Lower leg skin (tissue), 4 donors: Measurements from ENCODE around the gene MAS1L. TPM values are rescaled to one million over a fixed set of nuclear protein-coding genes. Genes with fewer than 3 reads are reported as not detected.

Experiments used
- DNase-seq, 2 donors: peaks; one replicate each; pipeline ENCODE4 v3.0.0-alpha.2; 2019; ENCODE audit warnings: low spot score in 2 of 2
- H3K4me3 ChIP-seq: fragments of 200-600 bp; sonication (generic); 2 replicates; pipeline ENCODE4 v1.5.1; 2017; ENCODE audit warnings: mild to moderate bottlenecking, low read depth; ENCODE audit not compliant: poor library complexity, severe bottlenecking
- CTCF ChIP-seq, 3 donors: fragments of 450-650 bp; IDR thresholded peaks; one replicate each; pipeline ENCODE4 v1.5.1; 2016; ENCODE audit warnings: antibody characterized with exemption in 3 of 3, mild to moderate bottlenecking in 3 of 3, moderate library complexity in 2 of 3
- POLR2A ChIP-seq, 2 donors: fragments of 450-650 bp; IDR thresholded peaks; one replicate each; pipeline ENCODE4 v1.6.1; 2016 to 2017; ENCODE audit warnings: antibody characterized with exemption in 2 of 2, mild to moderate bottlenecking in 1 of 2, moderate library complexity in 1 of 2
- WGBS, 2 donors: methylation state at CpG; one replicate each; pipeline ENCODE4 v1.1.5; 2018; 5-methylcytosine and 5-hydroxymethylcytosine counted together
- intact Hi-C: fragments of 100-400 bp; cut with DNase I; formaldehyde crosslinking; loops from one replicate; pipeline ENCODE4 v1.15.0; 2023; ENCODE audit warnings: low total_unique reads
- total RNA-seq, 4 donors: library from RNA; depleted of rRNA; stranded (reverse); fragments of >200 nt; gene quantifications; one replicate each; pipeline ENCODE4 v1.1.0, GENCODE V29; 2016

Gene MAS1L
- total RNA-seq, 4 donors from 2014 or later, result not detected

GRCh38 chr6:29510202-29510601, 22.4 kb upstream of the MAS1L start:
- WGBS, 2 donors, result 42 to 43% methylated on average over 4 of the region's 4 CpGs
- TF ChIP-seq POLR2A (IDR thresholded peaks at IDR 0.05) (no peak), CTCF (IDR thresholded peaks at IDR 0.05) (no peak)
- intact Hi-C loops, result no loop called here
- peak in 1 of 2 donors; percentile 46 for DNase-seq
- H3K4me3 ChIP-seq, result no peak overlapping the region

- no peak overlapping the region for H3K4me3 ChIP-seq
- TF ChIP-seq CTCF (IDR thresholded peaks at IDR 0.05), result no peak
- TF ChIP-seq POLR2A (IDR thresholded peaks at IDR 0.05), result no peak
- peak in 1 of 2 donors; percentile 54 for DNase-seq
- intact Hi-C loops, result no loop called here
- 75 to 85% methylated on average over 9 of the region's 9 CpGs for WGBS, 2 donors
These were observed 22.0 kb upstream of the MAS1L start for GRCh38 chr6:29509711-29510110.

- no peak overlapping the region for H3K4me3 ChIP-seq
- 72 to 74% methylated on average over 6 of the region's 6 CpGs for WGBS, 2 donors
- no peak for TF ChIP-seq POLR2A (IDR thresholded peaks at IDR 0.05)
- no peak for TF ChIP-seq CTCF (IDR thresholded peaks at IDR 0.05)
- intact Hi-C loops, result no loop called here
- peak in 1 of 2 donors; percentile 18 for DNase-seq
These were observed 21.5 kb upstream of the MAS1L start for GRCh38 chr6:29509239-29509638.

- DNase-seq, result peak in 1 of 2 donors; percentile 70
- intact Hi-C loops, result no loop called here
- H3K4me3 ChIP-seq, result no peak overlapping the region
- 72 to 74% methylated on average over 5 of the region's 5 CpGs for WGBS, 2 donors
- TF ChIP-seq CTCF (IDR thresholded peaks at IDR 0.05) (no peak), POLR2A (IDR thresholded peaks at IDR 0.05) (no peak)
These were observed 19.6 kb upstream of the MAS1L start for GRCh38 chr6:29507319-29507718.

GRCh38 chr6:29506446-29507067, 18.8 kb upstream of the MAS1L start:
- no peak for TF ChIP-seq POLR2A (IDR thresholded peaks at IDR 0.05)
- no peak for TF ChIP-seq CTCF (IDR thresholded peaks at IDR 0.05)
- WGBS, 2 donors, result 67 to 74% methylated on average over 11 of the region's 11 CpGs
- DNase-seq, result peak; percentile 7 to 74
- intact Hi-C loops, result no loop called here
- H3K4me3 ChIP-seq, result no peak overlapping the region

GRCh38 chr6:29505808-29506207, 18.1 kb upstream of the MAS1L start:
- DNase-seq, result no peak
- WGBS, 2 donors, result 72 to 92% methylated on average over 2 to 3 of the region's 3 CpGs

More at GRCh38 chr6:29505808-29506207, 18.1 kb upstream of the MAS1L start:
- H3K4me3 ChIP-seq, result no peak overlapping the region
- intact Hi-C loops, result no loop called here
- no peak for TF ChIP-seq CTCF (IDR thresholded peaks at IDR 0.05)
- TF ChIP-seq POLR2A (IDR thresholded peaks at IDR 0.05), result no peak
